ENCODE data around the gene THSD7A. TPM values are rescaled to one million over a fixed set of nuclear protein-coding genes. Genes with fewer than 3 reads are reported as not detected.

THSD7A gene
- total and polyA plus RNA-seq, 2 of the 13 experiments (the other 11 are each of a cell fraction or from before 2014, with no cell fraction given) = 0.01 to 0.07 TPM

DNA sequence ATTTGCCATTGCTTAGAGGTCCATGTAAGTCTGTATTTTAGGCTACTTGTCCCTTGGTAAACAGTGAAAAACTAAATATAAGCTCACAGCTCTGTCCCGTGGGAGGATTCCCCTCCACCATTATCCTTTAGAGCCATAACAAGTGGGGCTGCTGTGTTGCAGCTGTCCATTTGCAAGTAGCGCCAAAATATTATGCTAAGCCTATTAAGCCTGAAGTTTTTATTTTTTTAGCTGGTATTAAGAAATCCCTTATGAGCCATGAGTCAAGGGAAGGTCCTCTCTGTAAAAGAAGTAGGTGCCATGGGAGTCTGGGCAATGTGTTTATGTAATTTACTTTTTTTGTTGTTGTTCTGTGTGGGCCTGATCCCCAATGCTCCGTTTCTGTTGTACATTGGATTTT is 183.9 kb downstream of the THSD7A start:
- H3K4me2 ChIP-seq (ENCODE audit: low read depth, low read length) = no peak overlapping the region
- no peaks in the 10 kb centered on the region for H3K27me3 ChIP-seq (ENCODE audit: control insufficient read depth in 1 of 2, insufficient read depth in 2 of 2, low read length in 2 of 2)
- ATAC-seq = no peak
- ChIA-PET CTCF (ENCODE audit: low intra/inter-chr PET ratio, low total read pairs) (no interaction called here), POLR2A (no interaction called here)
- intact Hi-C loops (cut with micrococcal nuclease; ENCODE audit: unreplicated experiment) (no loop called here), in situ Hi-C loops (cut with HindIII; ENCODE audit: extremely low pct_ligation_motif_present, low pct_unique_long_range_greater_than_20kb) (no loop called here)
- no peaks in the 10 kb centered on the region for H3K4me1 ChIP-seq (ENCODE audit: insufficient read depth, low read length)
- no peak overlapping the region for H3K27ac ChIP-seq (ENCODE audit: extremely low read length, insufficient read depth, low read length)
- H3K36me3 ChIP-seq (replicated peaks in 1 of 2; ENCODE audit: control insufficient read depth in 1 of 2, insufficient read depth in 2 of 2, low read length in 2 of 2) = no peaks in the 10 kb centered on the region
- no peaks in the 10 kb centered on the region for H3K9me3 ChIP-seq (ENCODE audit: low read length)
- H3K9ac ChIP-seq (ENCODE audit: insufficient read depth, low read depth, low read length) = no peak overlapping the region
- DNase-seq (ENCODE audit: low spot score) = no peak
- H2AFZ ChIP-seq (ENCODE audit: low read length) = no peak overlapping the region
- TF ChIP-seq ZKSCAN5 (CRISPR knock-in tag; IDR thresholded peaks at IDR 0.05) (no peak), ETV6 (CRISPR knock-in tag; conservative IDR thresholded peaks at IDR 0.05) (no peak), ZSCAN9 (CRISPR knock-in tag; IDR thresholded peaks at IDR 0.05; ENCODE audit: borderline replicate concordance) (no peak), ZNF234 (CRISPR knock-in tag; conservative IDR thresholded peaks at IDR 0.05) (no peak), MLLT10 (CRISPR knock-in tag; IDR thresholded peaks at IDR 0.05) (no peak), ZBTB1 (CRISPR knock-in tag; IDR thresholded peaks at IDR 0.05; ENCODE audit: borderline replicate concordance) (no peak), PAF1 (CRISPR knock-in tag; IDR thresholded peaks at IDR 0.05) (no peak), TEAD2 (CRISPR knock-in tag; IDR thresholded peaks at IDR 0.05) (no peak), ZNF570 (CRISPR knock-in tag; IDR thresholded peaks at IDR 0.05; ENCODE audit: borderline replicate concordance) (no peak), GLI4 (CRISPR knock-in tag; IDR thresholded peaks at IDR 0.05; ENCODE audit: borderline replicate concordance) (no peak), XBP1 (CRISPR knock-in tag; IDR thresholded peaks at IDR 0.05) (no peak), EEA1 (CRISPR knock-in tag; IDR thresholded peaks at IDR 0.05; ENCODE audit: borderline replicate concordance) (no peak), ZNF558 (CRISPR knock-in tag; IDR thresholded peaks at IDR 0.05; ENCODE audit: borderline replicate concordance) (no peak), MED1 (CRISPR knock-in tag; IDR thresholded peaks at IDR 0.05) (no peak), BRD4 (CRISPR knock-in tag; IDR thresholded peaks at IDR 0.05) (no peak), SIN3B (IDR thresholded peaks at IDR 0.05; ENCODE audit: low read length) (no peak)
- TF ChIP-seq, protein P1, sequence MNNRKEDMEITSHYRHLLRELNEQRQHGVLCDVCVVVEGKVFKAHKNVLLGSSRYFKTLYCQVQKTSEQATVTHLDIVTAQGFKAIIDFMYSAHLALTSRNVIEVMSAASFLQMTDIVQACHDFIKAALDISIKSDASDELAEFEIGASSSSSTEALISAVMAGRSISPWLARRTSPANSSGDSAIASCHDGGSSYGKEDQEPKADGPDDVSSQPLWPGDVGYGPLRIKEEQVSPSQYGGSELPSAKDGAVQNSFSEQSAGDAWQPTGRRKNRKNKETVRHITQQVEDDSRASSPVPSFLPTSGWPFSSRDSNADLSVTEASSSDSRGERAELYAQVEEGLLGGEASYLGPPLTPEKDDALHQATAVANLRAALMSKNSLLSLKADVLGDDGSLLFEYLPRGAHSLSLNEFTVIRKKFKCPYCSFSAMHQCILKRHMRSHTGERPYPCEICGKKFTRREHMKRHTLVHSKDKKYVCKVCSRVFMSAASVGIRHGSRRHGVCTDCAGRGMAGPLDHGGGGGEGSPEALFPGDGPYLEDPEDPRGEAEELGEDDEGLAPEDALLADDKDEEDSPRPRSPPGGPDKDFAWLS (CRISPR knock-in tag; IDR thresholded peaks at IDR 0.05; ENCODE audit: borderline replicate concordance) = no peak
- TF ChIP-seq, protein P2, sequence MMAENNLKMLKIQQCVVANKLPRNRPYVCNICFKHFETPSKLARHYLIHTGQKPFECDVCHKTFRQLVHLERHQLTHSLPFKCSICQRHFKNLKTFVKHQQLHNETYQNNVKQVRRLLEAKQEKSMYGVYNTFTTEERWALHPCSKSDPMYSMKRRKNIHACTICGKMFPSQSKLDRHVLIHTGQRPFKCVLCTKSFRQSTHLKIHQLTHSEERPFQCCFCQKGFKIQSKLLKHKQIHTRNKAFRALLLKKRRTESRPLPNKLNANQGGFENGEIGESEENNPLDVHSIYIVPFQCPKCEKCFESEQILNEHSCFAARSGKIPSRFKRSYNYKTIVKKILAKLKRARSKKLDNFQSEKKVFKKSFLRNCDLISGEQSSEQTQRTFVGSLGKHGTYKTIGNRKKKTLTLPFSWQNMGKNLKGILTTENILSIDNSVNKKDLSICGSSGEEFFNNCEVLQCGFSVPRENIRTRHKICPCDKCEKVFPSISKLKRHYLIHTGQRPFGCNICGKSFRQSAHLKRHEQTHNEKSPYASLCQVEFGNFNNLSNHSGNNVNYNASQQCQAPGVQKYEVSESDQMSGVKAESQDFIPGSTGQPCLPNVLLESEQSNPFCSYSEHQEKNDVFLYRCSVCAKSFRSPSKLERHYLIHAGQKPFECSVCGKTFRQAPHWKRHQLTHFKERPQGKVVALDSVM (CRISPR knock-in tag; IDR thresholded peaks at IDR 0.05) = no peak
- TF ChIP-seq, protein P3, sequence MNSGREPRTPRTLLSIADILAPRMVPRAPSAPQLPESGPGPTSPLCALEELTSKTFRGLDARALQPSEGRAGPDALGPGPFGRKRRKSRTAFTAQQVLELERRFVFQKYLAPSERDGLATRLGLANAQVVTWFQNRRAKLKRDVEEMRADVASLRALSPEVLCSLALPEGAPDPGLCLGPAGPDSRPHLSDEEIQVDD (CRISPR knock-in tag; IDR thresholded peaks at IDR 0.05; ENCODE audit: borderline replicate concordance) = no peak
- TF ChIP-seq, protein P4, sequence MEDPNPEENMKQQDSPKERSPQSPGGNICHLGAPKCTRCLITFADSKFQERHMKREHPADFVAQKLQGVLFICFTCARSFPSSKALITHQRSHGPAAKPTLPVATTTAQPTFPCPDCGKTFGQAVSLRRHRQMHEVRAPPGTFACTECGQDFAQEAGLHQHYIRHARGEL (CRISPR knock-in tag; IDR thresholded peaks at IDR 0.05) = no peak
- H3K79me2 ChIP-seq (ENCODE audit: insufficient read depth, low read length) = no peaks in the 10 kb centered on the region
- no peak for FAIRE-seq
- no TSS peak for BruUV-seq (replicated peaks)
- 0% methylated on average over 3 of the region's 3 CpGs for WGBS (ENCODE audit: low lambda C conversion rate)
- no peaks in the 10 kb centered on the region for H4K20me1 ChIP-seq (ENCODE audit: insufficient read depth, low read length)
- H3K4me3 ChIP-seq (replicated peaks in 1 of 3; ENCODE audit: insufficient read depth in 1 of 3, low read depth in 2 of 3, low read length in 3 of 3) = no peak overlapping the region
